GM12891 (cell line): ENCODE data around the gene GYG2. TPM values are rescaled to one million over a fixed set of nuclear protein-coding genes. Genes with fewer than 3 reads are reported as not detected.
"Not testable (repeated sequence)": the region's sequence is repeated elsewhere in the genome, so short reads cannot be mapped to it uniquely, and the experiment has no call there.

Experiments used
- DNase-seq: peaks from one replicate; pipeline ENCODE4 v3.0.0; 2011; ENCODE audit warnings: low spot score; ENCODE audit not compliant: insufficient read length
- FAIRE-seq: peaks from 2 replicates; lab custom pipeline; 2011; peaks lifted over from hg19 to GRCh38; lab: Jason Lieb, UNC
- PAX5 ChIP-seq: IDR thresholded peaks from 2 replicates; pipeline ENCODE4 v1.6.1; 2011; ENCODE audit warnings: low read length, moderate library complexity, mild to moderate bottlenecking; ENCODE audit not compliant: insufficient read depth, severe bottlenecking
- POLR2A ChIP-seq: IDR thresholded peaks from 2 replicates; pipeline ENCODE4 v1.6.1; 2011; ENCODE audit warnings: low read depth, low read length, control low read depth
- POLR2AphosphoS5 ChIP-seq: IDR thresholded peaks from 2 replicates; pipeline ENCODE4 v1.6.1; 2011; ENCODE audit warnings: low read depth, low read length, control low read depth
- POU2F2 ChIP-seq: IDR thresholded peaks from 2 replicates; pipeline ENCODE4 v1.6.1; 2011; ENCODE audit warnings: low read depth, mild to moderate bottlenecking, control low read depth, low read length, moderate library complexity
- SPI1 ChIP-seq: IDR thresholded peaks from 2 replicates; pipeline ENCODE4 v1.6.1; 2011; ENCODE audit warnings: low read depth, low read length, control low read depth
- TAF1 ChIP-seq: IDR thresholded peaks from 2 replicates; pipeline ENCODE4 v1.6.1; 2011; ENCODE audit warnings: low read depth, low read length, control low read depth
- polyA plus RNA-seq: library from polyadenylated mRNA; unstranded; fragments of >200 nt; gene quantifications from one replicate; pipeline ENCODE4 v1.2.1, GENCODE V29; 2012; ENCODE audit warnings: low read depth, missing spikeins, inconsistent platforms; ENCODE audit not compliant: missing spikeins

Gene GYG2
- polyA plus RNA-seq: not detected

- FAIRE-seq: no peak
- no peak for TF ChIP-seq SPI1
- no peak for TF ChIP-seq TAF1
- TF ChIP-seq PAX5: no peak
- TF ChIP-seq POU2F2: no peak
- no peak for TF ChIP-seq POLR2A
- TF ChIP-seq POLR2AphosphoS5: no peak
- DNase-seq: no peak
These were observed at the start of gene GYG2 for GRCh38 chrX:2828344-2828958. GYG2 (plus strand) TSS chrX:2828930; CDS start chrX:2830189, 1,259 bp downstream.

- not testable (repeated sequence) for DNase-seq, FAIRE-seq
These were observed 48.1 kb upstream of the GYG2 start for GRCh38 chrX:2780472-2781225.

- no peak for FAIRE-seq
- no peak for TF ChIP-seq SPI1
- no peak for TF ChIP-seq POLR2A
- no peak for TF ChIP-seq TAF1
- TF ChIP-seq POLR2AphosphoS5: no peak
- no peak for TF ChIP-seq PAX5
- TF ChIP-seq POU2F2: no peak
- no peak for DNase-seq
These were observed 47.5 kb upstream of the GYG2 start for GRCh38 chrX:2781226-2781571.

- FAIRE-seq (no peak), DNase-seq (no peak)
- TF ChIP-seq TAF1 (no peak), POLR2A (no peak), POU2F2 (no peak), POLR2AphosphoS5 (no peak), PAX5 (no peak), SPI1 (no peak)
These were observed 47.0 kb upstream of the GYG2 start for GRCh38 chrX:2781698-2782097.

DNA sequence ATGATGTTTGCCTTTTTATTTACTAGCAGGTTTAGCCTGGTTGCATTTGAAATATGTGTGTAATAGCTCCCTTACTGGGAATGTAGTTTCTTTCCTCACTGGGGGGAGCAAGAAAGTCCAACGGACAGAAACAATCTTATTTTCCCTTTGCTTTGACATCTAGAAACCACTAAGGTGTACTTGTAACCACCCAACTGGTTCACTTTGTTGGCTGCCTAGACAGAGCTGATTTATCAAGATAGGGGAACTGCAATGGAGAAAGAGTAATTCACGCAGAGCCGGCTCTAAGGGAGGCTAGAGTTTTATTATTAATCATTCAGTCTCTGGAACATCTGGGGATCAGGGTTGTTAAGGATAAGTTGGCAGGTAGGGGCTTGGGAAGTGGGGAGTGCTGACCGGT, 46.6 kb upstream of the GYG2 start:
- DNase-seq (no peak), FAIRE-seq (no peak)
- no peak for TF ChIP-seq PAX5
- TF ChIP-seq POU2F2: no peak
- no peak for TF ChIP-seq TAF1
- TF ChIP-seq POLR2A: no peak
- TF ChIP-seq POLR2AphosphoS5: no peak
- no peak for TF ChIP-seq SPI1

- DNase-seq (no peak), FAIRE-seq (no peak)
- TF ChIP-seq TAF1 (no peak), POU2F2 (no peak), PAX5 (no peak), SPI1 (no peak), POLR2A (no peak), POLR2AphosphoS5 (no peak)
These were observed 46.0 kb upstream of the GYG2 start for GRCh38 chrX:2782778-2783177.

- no peak for DNase-seq
- TF ChIP-seq SPI1: no peak
- TF ChIP-seq POLR2A: no peak
- no peak for TF ChIP-seq PAX5
- no peak for TF ChIP-seq POU2F2
- TF ChIP-seq TAF1: no peak
- no peak for TF ChIP-seq POLR2AphosphoS5
- FAIRE-seq: no peak
These were observed 44.7 kb upstream of the GYG2 start for GRCh38 chrX:2784026-2784425.

DNA sequence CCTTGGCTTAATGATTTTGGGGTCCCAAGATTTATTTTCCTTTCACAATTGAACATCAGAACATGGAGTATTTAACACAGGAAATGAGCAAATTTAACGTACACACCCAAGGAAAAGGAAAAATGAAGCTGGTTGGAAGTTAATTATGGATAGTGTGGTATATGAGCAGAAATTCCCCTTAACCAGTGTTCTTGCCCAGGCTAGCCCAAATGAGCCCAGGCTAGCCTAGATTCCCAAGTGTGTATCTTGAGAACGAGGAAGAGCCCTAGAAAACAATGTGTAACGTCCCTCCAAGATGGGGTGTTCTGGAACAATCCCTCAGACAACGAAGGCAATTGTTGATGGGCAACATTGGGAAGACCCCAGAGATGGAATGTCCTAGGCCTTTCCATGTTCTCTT, 43.2 kb upstream of the GYG2 start:
- DNase-seq (no peak), FAIRE-seq (no peak)
- no peak for TF ChIP-seq SPI1
- TF ChIP-seq POU2F2: no peak
- TF ChIP-seq TAF1: no peak
- no peak for TF ChIP-seq PAX5
- no peak for TF ChIP-seq POLR2A
- no peak for TF ChIP-seq POLR2AphosphoS5

- DNase-seq (no peak), FAIRE-seq (no peak)
- TF ChIP-seq TAF1 (no peak), PAX5 (no peak), POU2F2 (no peak), POLR2AphosphoS5 (no peak), POLR2A (no peak), SPI1 (no peak)
These were observed 39.8 kb upstream of the GYG2 start for GRCh38 chrX:2788980-2789379.

- TF ChIP-seq PAX5 (no peak), TAF1 (no peak), POLR2A (no peak), SPI1 (no peak), POU2F2 (no peak), POLR2AphosphoS5 (no peak)
- no peak for FAIRE-seq
These were observed 39.2 kb upstream of the GYG2 start for GRCh38 chrX:2789569-2789968.

More at GRCh38 chrX:2789569-2789968, 39.2 kb upstream of the GYG2 start:
- DNase-seq: no peak
